Measurements from ENCODE around the gene SLIT2. TPM values are rescaled to one million over a fixed set of nuclear protein-coding genes. Genes with fewer than 3 reads are reported as not detected.

The SLIT2 gene
- polyA plus RNA-seq, 1 donor (not counting 4 experiments of a cell fraction or from before 2014, with no cell fraction given): 7.5 TPM

DNA sequence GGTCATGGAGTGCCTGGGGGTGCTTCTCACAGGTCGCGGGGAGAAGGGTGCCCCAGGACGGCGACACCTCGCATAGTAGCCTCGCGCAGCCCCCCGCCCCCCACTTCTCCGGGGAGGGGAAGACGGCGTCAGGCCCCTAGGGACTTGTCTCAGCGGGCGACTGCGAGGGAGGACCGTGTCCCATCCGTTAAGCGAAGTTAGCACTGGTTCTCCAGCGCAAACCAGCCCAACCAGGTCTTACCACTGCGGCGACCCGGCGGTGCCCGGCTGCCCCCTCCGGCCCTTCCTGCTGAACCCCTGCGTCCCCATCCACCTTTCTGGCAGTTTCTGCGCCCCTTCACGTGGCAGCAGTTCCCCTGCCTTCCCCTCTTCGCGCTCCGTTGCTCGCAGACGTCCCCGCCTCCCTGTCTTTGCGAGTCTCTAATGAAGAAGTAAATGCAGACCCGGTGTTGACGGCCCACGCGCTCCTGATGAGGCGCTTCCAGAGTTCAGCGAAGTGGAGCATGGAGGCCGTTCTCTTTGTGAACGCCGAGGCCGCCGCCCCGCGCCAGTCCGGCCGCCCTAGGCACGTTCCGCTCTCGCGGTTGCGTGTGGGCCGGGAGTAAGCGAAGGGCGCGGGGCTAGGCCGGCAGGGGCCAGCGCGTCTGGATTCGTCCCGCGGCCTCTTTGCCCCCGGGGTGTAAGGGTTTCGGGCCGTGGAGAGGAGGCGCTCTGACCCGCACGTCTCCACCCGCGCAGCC, 3.0 kb downstream of the SLIT2 start:
- Histone ChIP-seq H2AFZ (ENCODE audit: control insufficient read depth, low read length) (peak overlapping the region; percentile 91), H3K27me3 (ENCODE audit: control insufficient read depth, extremely low read depth, insufficient read depth, low read length) (no peaks in the 10 kb centered on the region), H3K4me3 (ENCODE audit: control insufficient read depth in 2 of 3, extremely low read depth in 1 of 3, insufficient read depth in 2 of 3, low read depth in 1 of 3, low read length in 3 of 3) (peak overlapping the region; percentile 62 to 90 (median 84)), H3K9me1 (ENCODE audit: control insufficient read depth, extremely low read depth, insufficient read depth, low read length) (no peaks in the 10 kb centered on the region), H3K9ac (ENCODE audit: control insufficient read depth, extremely low read depth, insufficient read depth, low read length) (peak overlapping the region; percentile 81), H3K27ac (ENCODE audit: control insufficient read depth, insufficient read depth, low read length) (peak overlapping the region; percentile 67), H3K9me3 (ENCODE audit: control insufficient read depth, low read depth, low read length) (no peaks in the 10 kb centered on the region), H3K4me1 (ENCODE audit: control insufficient read depth, extremely low read depth, insufficient read depth, low read length) (peaks cover 17% of the 10 kb centered on the region), H3K79me2 (ENCODE audit: control insufficient read depth, insufficient read depth, low read length) (peaks cover 41% of the 10 kb centered on the region), H4K20me1 (ENCODE audit: control insufficient read depth, extremely low read depth, insufficient read depth, low read length) (no peaks in the 10 kb centered on the region), H3K4me2 (ENCODE audit: control insufficient read depth, extremely low read depth, insufficient read depth, low read depth, low read length) (peak overlapping the region; percentile 94), H3K36me3 (ENCODE audit: control insufficient read depth in 2 of 2, extremely low read depth in 1 of 2, insufficient read depth in 2 of 2, low read length in 2 of 2) (no peaks in the 10 kb centered on the region)
- FAIRE-seq: no peak
- dilution Hi-C loops (cut with MboI; ENCODE audit: extremely low pct_ligation_motif_present, low sequenced_read_pairs): no loop called here
- DNase-seq (ENCODE audit: low read depth, low spot score): no peak
- TF ChIP-seq, protein P1, sequence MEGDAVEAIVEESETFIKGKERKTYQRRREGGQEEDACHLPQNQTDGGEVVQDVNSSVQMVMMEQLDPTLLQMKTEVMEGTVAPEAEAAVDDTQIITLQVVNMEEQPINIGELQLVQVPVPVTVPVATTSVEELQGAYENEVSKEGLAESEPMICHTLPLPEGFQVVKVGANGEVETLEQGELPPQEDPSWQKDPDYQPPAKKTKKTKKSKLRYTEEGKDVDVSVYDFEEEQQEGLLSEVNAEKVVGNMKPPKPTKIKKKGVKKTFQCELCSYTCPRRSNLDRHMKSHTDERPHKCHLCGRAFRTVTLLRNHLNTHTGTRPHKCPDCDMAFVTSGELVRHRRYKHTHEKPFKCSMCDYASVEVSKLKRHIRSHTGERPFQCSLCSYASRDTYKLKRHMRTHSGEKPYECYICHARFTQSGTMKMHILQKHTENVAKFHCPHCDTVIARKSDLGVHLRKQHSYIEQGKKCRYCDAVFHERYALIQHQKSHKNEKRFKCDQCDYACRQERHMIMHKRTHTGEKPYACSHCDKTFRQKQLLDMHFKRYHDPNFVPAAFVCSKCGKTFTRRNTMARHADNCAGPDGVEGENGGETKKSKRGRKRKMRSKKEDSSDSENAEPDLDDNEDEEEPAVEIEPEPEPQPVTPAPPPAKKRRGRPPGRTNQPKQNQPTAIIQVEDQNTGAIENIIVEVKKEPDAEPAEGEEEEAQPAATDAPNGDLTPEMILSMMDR (optimal IDR thresholded peaks at IDR 0.05 in 1 of 3, IDR thresholded peaks at IDR 0.05 in 1 of 3, conservative IDR thresholded peaks at IDR 0.05 in 1 of 3; ENCODE audit: extremely low read depth in 1 of 3, insufficient read depth in 2 of 3, low read length in 3 of 3): peak in 1 of 3 experiments; percentile 3
- TF ChIP-seq EZH2 (IDR thresholded peaks at IDR 0.05; ENCODE audit: low read length): no peak

DNA sequence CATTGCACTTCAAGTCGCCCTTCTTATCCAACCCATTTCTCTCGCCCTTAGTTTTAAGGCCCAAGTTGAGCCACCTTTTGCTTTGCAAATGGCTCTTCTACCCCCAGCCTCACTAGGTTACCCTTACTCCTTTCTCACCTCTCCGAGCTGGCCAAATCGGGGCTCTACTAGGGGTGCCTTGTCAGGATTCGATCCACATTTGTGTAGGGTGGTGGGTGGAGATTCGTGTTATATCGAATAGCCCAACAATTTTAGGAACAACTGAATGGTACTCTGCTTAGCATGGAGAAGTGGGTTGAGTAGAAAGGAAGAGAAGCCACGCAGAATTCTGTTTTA, 3.5 kb downstream of the SLIT2 start:
- no peaks in the 10 kb centered on the region for H3K36me3 ChIP-seq (ENCODE audit: control insufficient read depth in 2 of 2, extremely low read depth in 1 of 2, insufficient read depth in 2 of 2, low read length in 2 of 2)
- H3K9me1 ChIP-seq (ENCODE audit: control insufficient read depth, extremely low read depth, insufficient read depth, low read length): no peaks in the 10 kb centered on the region
- peak overlapping the region; percentile 62 to 90 (median 84) for H3K4me3 ChIP-seq (ENCODE audit: control insufficient read depth in 2 of 3, extremely low read depth in 1 of 3, insufficient read depth in 2 of 3, low read depth in 1 of 3, low read length in 3 of 3)
- DNase-seq (ENCODE audit: low read depth, low spot score): no peak
- dilution Hi-C loops (cut with MboI; ENCODE audit: extremely low pct_ligation_motif_present, low sequenced_read_pairs): no loop called here
- H3K27ac ChIP-seq (ENCODE audit: control insufficient read depth, insufficient read depth, low read length): peak overlapping the region; percentile 67
- H2AFZ ChIP-seq (ENCODE audit: control insufficient read depth, low read length): peak overlapping the region; percentile 91
- no peaks in the 10 kb centered on the region for H3K9me3 ChIP-seq (ENCODE audit: control insufficient read depth, low read depth, low read length)
- no peaks in the 10 kb centered on the region for H4K20me1 ChIP-seq (ENCODE audit: control insufficient read depth, extremely low read depth, insufficient read depth, low read length)
- H3K4me2 ChIP-seq (ENCODE audit: control insufficient read depth, extremely low read depth, insufficient read depth, low read depth, low read length): peak overlapping the region; percentile 94
- H3K4me1 ChIP-seq (ENCODE audit: control insufficient read depth, extremely low read depth, insufficient read depth, low read length): peaks cover 17% of the 10 kb centered on the region
- no peak for TF ChIP-seq EZH2 (IDR thresholded peaks at IDR 0.05; ENCODE audit: low read length)
- TF ChIP-seq, protein P1 (optimal IDR thresholded peaks at IDR 0.05 in 1 of 3, IDR thresholded peaks at IDR 0.05 in 1 of 3, conservative IDR thresholded peaks at IDR 0.05 in 1 of 3; ENCODE audit: extremely low read depth in 1 of 3, insufficient read depth in 2 of 3, low read length in 3 of 3): no peak
- no peaks in the 10 kb centered on the region for H3K27me3 ChIP-seq (ENCODE audit: control insufficient read depth, extremely low read depth, insufficient read depth, low read length)
- FAIRE-seq: no peak
- peak overlapping the region; percentile 81 for H3K9ac ChIP-seq (ENCODE audit: control insufficient read depth, extremely low read depth, insufficient read depth, low read length)
- peaks cover 41% of the 10 kb centered on the region for H3K79me2 ChIP-seq (ENCODE audit: control insufficient read depth, insufficient read depth, low read length)

Data from keratinocyte (primary cell).